ENCODE results near the gene ATP2B2. TPM values are rescaled to one million over a fixed set of nuclear protein-coding genes. Genes with fewer than 3 reads are reported as not detected.
"Not testable (repeated sequence)": the region's sequence is repeated elsewhere in the genome, so short reads cannot be mapped to it uniquely, and the experiment has no call there.

Gene ATP2B2
- polyA plus RNA-seq, 3 donors, result not detected

- no peak overlapping the region for H3K9ac ChIP-seq (ENCODE audit: insufficient read depth, low read length, poor library complexity, severe bottlenecking)
- no CpG with 5 or more reads among the region's 2 CpGs for WGBS (ENCODE audit: insufficient coverage)
- no peak overlapping the region for H2AFZ ChIP-seq (ENCODE audit: insufficient read depth, low read depth, low read length, poor library complexity, severe bottlenecking)
- no peaks in the 10 kb centered on the region for H3K36me3 ChIP-seq (replicated peaks in 1 of 2; ENCODE audit: control insufficient read depth in 1 of 2, insufficient read depth in 2 of 2, low read length in 2 of 2)
- H3K4me3 Mint-ChIP-seq, result no peak overlapping the region
- no peak overlapping the region for H3K27ac Mint-ChIP-seq
- no peak overlapping the region for H3K4me2 ChIP-seq (replicated peaks; ENCODE audit: extremely low read depth, low read length, poor library complexity, severe bottlenecking)
- TF ChIP-seq CTCF (IDR thresholded peaks at IDR 0.05), result no peak
- peaks cover 0 to 10% of the 10 kb centered on the region in 2 donors for H3K9me3 ChIP-seq (replicated peaks in 1 of 2; ENCODE audit: control insufficient read depth in 1 of 2, insufficient read depth in 1 of 2, low read length in 2 of 2)
- no peak for DNase-seq
- intact Hi-C loops (cut with micrococcal nuclease), result no loop called here
- H3K36me3 Mint-ChIP-seq, result no peaks in the 10 kb centered on the region
- no peaks in the 10 kb centered on the region for H3K79me2 ChIP-seq (ENCODE audit: insufficient read depth, low read length)
- no peak overlapping the region for H3K27ac ChIP-seq (ENCODE audit: low read depth in 1 of 2, low read length in 2 of 2)
- H3K9me3 Mint-ChIP-seq, result peaks cover 11 to 33% (median 18%) of the 10 kb centered on the region in 7 donors
- H3K4me3 ChIP-seq (replicated peaks in 1 of 3; ENCODE audit: low read depth in 2 of 3, low read length in 3 of 3), result no peak overlapping the region
- peaks cover 0 to 6% (median 5%) of the 10 kb centered on the region in 3 donors for H3K27me3 Mint-ChIP-seq (ENCODE audit: low read depth in 3 of 3)
- H3K4me1 Mint-ChIP-seq, result no peaks in the 10 kb centered on the region
- H3K4me1 ChIP-seq (ENCODE audit: control insufficient read depth in 1 of 2, insufficient read depth in 2 of 2, low read length in 2 of 2), result no peaks in the 10 kb centered on the region
- H3K27me3 ChIP-seq (ENCODE audit: control insufficient read depth in 2 of 2, insufficient read depth in 2 of 2, low read length in 2 of 2), result no peaks in the 10 kb centered on the region
- H4K20me1 ChIP-seq (ENCODE audit: insufficient read depth, low read length), result no peaks in the 10 kb centered on the region
Observed at GRCh38 chr3:10542518-10542917, 37.1 kb upstream of the ATP2B2 start.

GRCh38 chr3:10540347-10540746 is 35.0 kb upstream of the ATP2B2 start:
- H3K27ac ChIP-seq (ENCODE audit: low read depth in 1 of 2, low read length in 2 of 2); H3K4me1 ChIP-seq (ENCODE audit: control insufficient read depth in 1 of 2, insufficient read depth in 2 of 2, low read length in 2 of 2); H3K27ac Mint-ChIP-seq; H2AFZ ChIP-seq (ENCODE audit: insufficient read depth, low read depth, low read length, poor library complexity, severe bottlenecking); H3K4me3 ChIP-seq (replicated peaks in 1 of 3; ENCODE audit: low read depth in 2 of 3, low read length in 3 of 3); H3K4me3 Mint-ChIP-seq; H3K9me3 ChIP-seq (replicated peaks in 1 of 2; ENCODE audit: control insufficient read depth in 1 of 2, insufficient read depth in 1 of 2, low read length in 2 of 2); H3K4me2 ChIP-seq (replicated peaks; ENCODE audit: extremely low read depth, low read length, poor library complexity, severe bottlenecking); H3K4me1 Mint-ChIP-seq; H3K36me3 ChIP-seq (replicated peaks in 1 of 2; ENCODE audit: control insufficient read depth in 1 of 2, insufficient read depth in 2 of 2, low read length in 2 of 2); DNase-seq; H3K27me3 Mint-ChIP-seq (ENCODE audit: low read depth in 3 of 3); H3K9ac ChIP-seq (ENCODE audit: insufficient read depth, low read length, poor library complexity, severe bottlenecking); H3K27me3 ChIP-seq (ENCODE audit: control insufficient read depth in 2 of 2, insufficient read depth in 2 of 2, low read length in 2 of 2); H3K79me2 ChIP-seq (ENCODE audit: insufficient read depth, low read length); intact Hi-C loops (cut with micrococcal nuclease); H4K20me1 ChIP-seq (ENCODE audit: insufficient read depth, low read length); H3K36me3 Mint-ChIP-seq: not testable (repeated sequence)
- 78% methylated on average over 2 of the region's 6 CpGs for WGBS (ENCODE audit: insufficient coverage)
- H3K9me3 Mint-ChIP-seq, result peaks cover 11 to 33% (median 18%) of the 10 kb centered on the region in 7 donors
